Kidney (tissue), 14 donors: Measurements from ENCODE around the gene TUBA3E. TPM values are rescaled to one million over a fixed set of nuclear protein-coding genes. Genes with fewer than 3 reads are reported as not detected.
"Not testable (repeated sequence)": the region's sequence is repeated elsewhere in the genome, so short reads cannot be mapped to it uniquely, and the experiment has no call there.

Experiments used
- DNase-seq, 5 donors: peaks; one replicate each; pipeline ENCODE4 v3.0.0-alpha.2; 2013 to 2020
- FAIRE-seq: peaks from 2 replicates; lab custom pipeline; 2012; peaks lifted over from hg19 to GRCh38; lab: Jason Lieb, UNC
- H3K27ac ChIP-seq, 2 donors: one replicate each; pipeline ENCODE4 v1.7.0; 2013; ENCODE audit warnings: low read depth in 2 of 2, low read length in 2 of 2, inconsistent platforms in 1 of 2
- H3K27me3 ChIP-seq: one replicate; pipeline ENCODE4 v1.7.1; 2013; ENCODE audit warnings: low read length, inconsistent platforms; ENCODE audit not compliant: control insufficient read depth, insufficient read depth
- H3K36me3 ChIP-seq, 3 donors: one replicate each; pipeline versions ENCODE4 v1.7.0 to v1.7.1; 2013; ENCODE audit warnings: low read length in 3 of 3, control low read depth in 1 of 3, inconsistent platforms in 1 of 3; ENCODE audit not compliant: insufficient read depth in 3 of 3, control insufficient read depth in 2 of 3
- H3K4me1 ChIP-seq, 3 donors: one replicate each; pipeline versions ENCODE4 v1.7.0 to v1.7.1; 2013; ENCODE audit warnings: low read length in 3 of 3, inconsistent platforms in 1 of 3, low read depth in 1 of 3; ENCODE audit not compliant: control insufficient read depth in 2 of 3, insufficient read depth in 2 of 3
- H3K4me3 ChIP-seq, 3 donors: one replicate each; pipeline versions ENCODE4 v1.7.0 to v1.8.1; 2013; ENCODE audit warnings: low read length in 3 of 3, control low read depth in 1 of 3, inconsistent platforms in 1 of 3
- H3K9ac ChIP-seq, 3 donors: one replicate each; pipeline versions ENCODE4 v1.7.0 to v1.7.1; 2013; ENCODE audit warnings: low read length in 3 of 3, control low read depth in 1 of 3, inconsistent platforms in 1 of 3
- H3K9me3 ChIP-seq, 3 donors: one replicate each; pipeline versions ENCODE4 v1.7.0 to v1.7.1; 2013; ENCODE audit warnings: low read length in 3 of 3, control low read depth in 1 of 3, inconsistent platforms in 1 of 3; ENCODE audit not compliant: control insufficient read depth in 2 of 3, insufficient read depth in 1 of 3
- intact Hi-C: fragments of 100-400 bp; cut with DNase I; formaldehyde crosslinking; loops from one replicate; pipeline ENCODE4 v1.11.1; 2022
- polyA plus RNA-seq: library from polyadenylated mRNA; stranded (reverse); fragments of 350-450 nt; fragmentation: Illumina TruSeq; extraction: RNeasy Lipid Tissue Mini Kit (QIAGEN cat#74804); gene quantifications from one replicate; pipeline ENCODE4 v1.2.3, GENCODE V29; 2014; ENCODE audit warnings: low read depth, low replicate concordance; ENCODE audit not compliant: insufficient read depth
- total RNA-seq: library from RNA; stranded (reverse); fragmentation: NEBNext Ultra II Directional; extraction: Animal tissue kit (Norgen Biotek cat#: 25700); gene quantifications from one replicate; pipeline ENCODE4 v1.2.1, GENCODE V29; 2021
- TF ChIP-seq, protein P1 (sequence below): IDR thresholded peaks from 3 replicates; pipeline ENCODE4 v1.5.1; 2012; ENCODE audit warnings: mild to moderate bottlenecking, moderate library complexity, borderline replicate concordance; ENCODE audit not compliant: insufficient read depth; ENCODE audit errors: extremely low read depth
- donor health status: control.
- donor health status: control.
- donor health status: control.
- donor health status: control.
- donor health status: control.
- donor health status: DM: yes; HTN: yes; CAD: no.
- donor health status: Normal renal cell carcinoma (clear cell type).

TUBA3E gene
- total and polyA plus RNA-seq, 2 donors from 2014 or later, result not detected

DNA sequence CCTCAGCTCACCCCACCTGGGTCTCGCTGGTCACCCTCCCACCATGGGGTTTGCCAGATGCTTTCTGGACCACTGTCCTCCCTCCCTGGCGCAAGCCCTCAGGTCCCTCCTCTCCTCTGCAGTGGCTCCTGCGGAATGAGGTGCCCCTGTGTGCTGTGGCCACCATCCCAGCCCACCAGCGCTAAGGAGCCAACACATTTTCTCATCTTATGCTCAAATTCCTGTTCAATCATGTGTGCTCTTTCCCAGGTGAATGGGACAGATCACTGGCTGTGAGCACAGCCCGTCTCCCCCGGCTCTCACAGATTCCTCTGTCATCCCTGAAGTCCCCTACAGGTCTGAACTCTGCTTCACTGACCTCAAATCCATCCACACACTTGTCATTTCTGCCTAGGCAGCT is 38.1 kb downstream of the TUBA3E start:
- no peak for FAIRE-seq

DNA sequence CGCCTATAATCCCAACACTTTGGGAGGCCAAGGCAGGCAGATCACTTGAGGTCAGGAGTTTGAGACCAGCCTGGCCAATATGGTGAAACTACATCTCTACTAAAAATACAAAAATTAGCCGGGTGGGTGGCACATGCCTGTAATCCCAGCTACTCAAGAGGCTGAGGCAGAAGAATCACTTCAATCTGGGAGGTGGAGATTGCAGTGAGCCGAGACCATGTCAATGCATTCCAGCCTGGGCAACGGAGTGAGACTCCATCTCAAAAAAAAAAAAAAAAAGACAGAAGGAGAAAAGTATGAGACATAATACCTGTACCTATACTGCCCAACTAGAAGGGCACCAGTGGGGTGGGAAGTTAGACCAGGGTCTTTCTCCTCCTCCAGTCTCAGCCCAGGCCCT is 38.9 kb downstream of the TUBA3E start:
- FAIRE-seq, H3K36me3 ChIP-seq, H3K27me3 ChIP-seq, H3K9me3 ChIP-seq, H3K9ac ChIP-seq, intact Hi-C loops, H3K4me3 ChIP-seq, H3K27ac ChIP-seq, H3K4me1 ChIP-seq: not testable (repeated sequence)
- peak in 1 of 5 donors; percentile 29 for DNase-seq

More for the DNA sequence above, 38.1 kb downstream of the TUBA3E start:
- Histone ChIP-seq H3K36me3 (peaks cover 4 to 7% (median 7%) of the 10 kb centered on the region in 3 donors), H3K9ac (no peak overlapping the region), H3K4me3 (no peak overlapping the region), H3K9me3 (no peaks in the 10 kb centered on the region), H3K27me3 (no peaks in the 10 kb centered on the region), H3K4me1 (no peaks in the 10 kb centered on the region), H3K27ac (no peak overlapping the region)
- peak in 3 of 5 donors; percentile 15 to 51 (median 26) for DNase-seq
- intact Hi-C loops, result no loop called here
- TF ChIP-seq, protein P1, sequence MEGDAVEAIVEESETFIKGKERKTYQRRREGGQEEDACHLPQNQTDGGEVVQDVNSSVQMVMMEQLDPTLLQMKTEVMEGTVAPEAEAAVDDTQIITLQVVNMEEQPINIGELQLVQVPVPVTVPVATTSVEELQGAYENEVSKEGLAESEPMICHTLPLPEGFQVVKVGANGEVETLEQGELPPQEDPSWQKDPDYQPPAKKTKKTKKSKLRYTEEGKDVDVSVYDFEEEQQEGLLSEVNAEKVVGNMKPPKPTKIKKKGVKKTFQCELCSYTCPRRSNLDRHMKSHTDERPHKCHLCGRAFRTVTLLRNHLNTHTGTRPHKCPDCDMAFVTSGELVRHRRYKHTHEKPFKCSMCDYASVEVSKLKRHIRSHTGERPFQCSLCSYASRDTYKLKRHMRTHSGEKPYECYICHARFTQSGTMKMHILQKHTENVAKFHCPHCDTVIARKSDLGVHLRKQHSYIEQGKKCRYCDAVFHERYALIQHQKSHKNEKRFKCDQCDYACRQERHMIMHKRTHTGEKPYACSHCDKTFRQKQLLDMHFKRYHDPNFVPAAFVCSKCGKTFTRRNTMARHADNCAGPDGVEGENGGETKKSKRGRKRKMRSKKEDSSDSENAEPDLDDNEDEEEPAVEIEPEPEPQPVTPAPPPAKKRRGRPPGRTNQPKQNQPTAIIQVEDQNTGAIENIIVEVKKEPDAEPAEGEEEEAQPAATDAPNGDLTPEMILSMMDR, result no peak

DNA sequence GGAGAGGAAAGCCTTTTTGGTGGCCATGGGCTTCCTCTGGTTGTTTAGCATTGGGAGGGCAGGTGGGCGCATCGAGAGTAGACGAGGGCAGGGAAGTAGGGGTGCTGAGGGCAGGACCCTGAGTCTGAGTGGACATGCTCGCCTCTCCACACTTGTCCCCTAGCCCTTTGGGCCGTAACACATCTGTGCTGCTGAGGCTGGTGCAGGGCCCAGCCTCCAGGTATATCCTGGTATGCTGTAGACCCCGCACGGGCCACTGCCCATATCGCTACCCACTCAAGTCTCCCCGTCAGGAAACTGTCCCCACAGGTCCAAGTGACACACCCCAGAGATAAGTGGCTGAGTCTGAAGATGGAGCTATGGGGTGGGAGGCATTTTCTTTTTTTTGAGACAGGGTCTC is 39.6 kb downstream of the TUBA3E start:
- Histone ChIP-seq H3K4me3 (no peak overlapping the region), H3K9ac (no peak overlapping the region), H3K27ac (no peak overlapping the region), H3K27me3 (no peaks in the 10 kb centered on the region), H3K9me3 (no peaks in the 10 kb centered on the region), H3K4me1 (no peaks in the 10 kb centered on the region), H3K36me3 (peaks cover 0 to 2% (median 0%) of the 10 kb centered on the region in 3 donors)
- intact Hi-C loops, result no loop called here
- TF ChIP-seq, protein P1, result no peak
- FAIRE-seq (no peak), DNase-seq (peak in 1 of 5 donors; percentile 48)

DNA sequence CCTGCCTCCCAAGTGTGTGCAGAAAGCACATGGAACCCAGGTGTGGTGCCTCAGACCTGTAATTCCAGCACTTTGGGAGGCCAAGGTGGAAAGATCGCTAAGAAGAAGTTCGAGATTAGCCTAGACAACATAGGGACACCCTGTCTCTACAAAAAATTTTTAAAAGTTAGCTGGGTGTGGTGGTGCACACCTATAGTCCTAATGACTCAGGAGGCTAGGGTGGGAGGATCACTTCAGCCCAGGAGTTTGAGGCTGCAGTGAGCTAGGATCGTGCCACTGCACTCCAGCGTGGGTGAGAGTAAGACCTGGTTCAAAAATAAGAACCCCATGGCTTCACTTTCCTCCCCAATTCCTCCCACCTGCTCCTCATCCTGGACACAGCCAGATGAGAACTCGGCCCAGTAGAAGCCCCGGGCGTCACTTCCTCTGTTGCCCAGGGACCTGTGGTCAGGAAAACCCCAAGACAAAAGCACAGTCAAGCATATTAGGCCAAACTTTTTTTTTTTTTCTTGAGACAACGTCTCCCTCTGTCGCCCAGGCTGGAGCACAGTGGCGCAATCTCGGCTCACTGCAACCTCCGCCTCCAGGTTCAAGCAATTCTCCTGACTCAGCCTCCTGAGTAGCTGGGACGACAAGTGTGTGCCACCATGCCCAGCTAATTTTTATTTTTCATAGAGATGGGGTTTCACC is 40.3 kb downstream of the TUBA3E start:
- H3K36me3 ChIP-seq, FAIRE-seq, H3K9me3 ChIP-seq, H3K9ac ChIP-seq, H3K4me3 ChIP-seq, H3K4me1 ChIP-seq, H3K27ac ChIP-seq, intact Hi-C loops, H3K27me3 ChIP-seq: not testable (repeated sequence)
- DNase-seq, result peak in 1 of 5 donors; percentile 42

DNA sequence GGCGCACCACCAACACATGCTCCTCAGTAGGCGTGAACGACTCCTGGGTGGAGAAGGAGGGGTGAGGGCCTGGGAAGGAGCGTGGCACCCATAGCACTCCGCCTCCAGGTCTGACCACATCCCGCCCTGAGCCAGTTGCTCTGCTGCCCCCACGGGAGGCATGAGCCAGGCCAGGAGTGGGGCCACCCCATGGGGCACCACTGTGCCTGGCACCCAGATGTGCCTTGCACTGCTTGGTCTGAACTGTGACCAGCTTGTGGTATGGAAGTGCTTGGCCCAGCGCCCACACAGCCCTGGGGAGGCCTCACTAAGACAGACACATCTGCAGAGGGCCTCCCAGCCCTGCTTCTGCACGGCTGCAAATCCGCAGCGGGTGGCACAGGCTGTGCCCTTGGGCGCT is 40.9 kb downstream of the TUBA3E start:
- intact Hi-C loops, FAIRE-seq, H3K27ac ChIP-seq, H3K4me1 ChIP-seq, H3K27me3 ChIP-seq, H3K36me3 ChIP-seq, H3K9ac ChIP-seq, H3K4me3 ChIP-seq, H3K9me3 ChIP-seq: not testable (repeated sequence)
- peak in 1 of 5 donors; percentile 58 for DNase-seq
